CD4-positive, alpha-beta T cell treated with Interleukin-6 at 100 ng/mL for 8 hours (primary cell): ENCODE measurements around the gene SLC34A3.
A peak's percentile ranks its signal among the peaks of the same experiment; 100 is the strongest.

Experiments used
- DNase-seq: peaks from one replicate; pipeline ENCODE4 v3.0.0-alpha.2; 2020; ENCODE audit warnings: mixed read lengths, low spot score

Gene SLC34A3

GRCh38 chr9:137230705-137231371, at the start of gene SLC34A3:
Gene SLC34A3, plus strand, starts transcription at chr9:137230901. Its CDS starts 802 bp downstream, at chr9:137231703.
- DNase-seq: no peak

GRCh38 chr9:137181680-137182079, 49.0 kb upstream of the SLC34A3 start:
- no peak for DNase-seq

DNA sequence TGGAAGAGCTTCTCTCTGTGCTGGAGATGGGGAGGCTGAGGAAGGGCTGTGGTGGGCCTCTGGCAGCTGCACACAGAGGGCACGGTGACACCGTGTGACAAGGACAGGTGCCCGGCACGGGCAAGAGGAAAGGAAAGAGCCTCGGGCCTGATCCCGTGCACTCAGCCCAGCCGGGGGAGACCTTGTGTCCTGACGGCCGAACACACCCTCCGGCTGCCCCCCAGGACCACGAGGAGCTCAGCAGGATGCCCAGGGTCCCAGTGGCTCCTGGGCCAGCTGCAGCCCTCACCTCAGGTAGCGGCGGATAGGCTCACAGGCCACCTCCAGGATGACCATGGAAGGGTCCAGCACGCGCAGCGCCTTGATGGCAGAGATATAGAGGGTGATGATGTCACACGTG, 47.9 kb upstream of the SLC34A3 start:
- DNase-seq: no peak

- no peak for DNase-seq
These were observed 46.6 kb upstream of the SLC34A3 start for GRCh38 chr9:137183980-137184595.

DNA sequence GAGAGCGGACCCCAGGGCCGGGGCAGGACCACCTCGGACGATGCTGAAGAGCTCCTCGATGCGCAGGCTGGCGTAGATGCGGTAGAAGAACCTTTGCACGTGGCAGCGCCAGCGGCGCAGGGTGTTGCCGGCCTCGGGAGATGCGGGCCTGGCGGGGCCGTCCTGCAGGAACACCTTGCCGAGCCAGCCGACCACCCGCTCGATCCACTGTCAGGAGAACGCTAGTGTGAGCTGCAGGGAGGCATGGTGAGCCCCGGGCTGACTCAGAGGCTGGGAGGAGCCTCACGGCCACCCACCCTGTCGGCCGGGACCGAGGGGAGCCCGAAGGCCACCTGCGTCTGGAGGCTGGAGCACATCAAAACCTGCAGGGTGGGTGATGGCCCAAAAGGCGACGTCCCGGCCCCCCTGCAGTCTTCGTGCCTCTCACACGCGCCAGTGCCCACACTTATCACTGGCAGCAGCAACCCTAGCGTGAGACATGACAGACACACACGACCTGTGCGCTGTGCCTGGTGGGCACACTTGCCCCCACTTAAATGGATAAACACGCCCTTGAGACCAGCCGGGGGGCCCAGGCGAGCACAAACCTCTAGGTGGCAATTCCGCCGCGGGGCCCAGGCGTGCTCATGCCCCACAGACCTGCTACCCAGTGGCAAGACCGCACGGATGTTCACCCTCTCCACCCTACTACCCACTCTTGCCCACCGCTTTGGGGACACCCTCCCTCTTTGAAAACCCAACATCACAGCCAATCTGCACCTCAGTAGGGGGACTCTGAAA, 45.6 kb upstream of the SLC34A3 start:
- DNase-seq: no peak

DNA sequence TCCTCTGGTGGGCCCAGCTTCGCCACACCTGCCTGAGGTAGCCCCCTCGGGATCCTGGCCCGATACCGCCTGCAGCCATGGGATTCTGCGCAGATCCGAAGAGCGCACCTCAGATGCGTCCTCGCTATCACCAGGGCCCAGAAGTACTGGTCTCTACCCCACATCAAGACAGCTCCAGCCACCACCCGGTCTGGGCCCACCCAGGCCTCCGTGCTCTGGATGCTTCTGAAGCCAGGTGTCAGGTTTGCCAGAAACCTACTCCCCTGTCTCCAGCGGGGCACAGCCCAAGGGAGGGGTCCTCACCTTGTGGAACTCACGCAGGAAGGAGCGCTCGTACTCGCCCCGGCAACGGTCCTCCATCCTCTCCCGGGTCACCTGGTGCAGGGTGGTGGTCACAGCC, 44.8 kb upstream of the SLC34A3 start:
- DNase-seq: no peak

DNA sequence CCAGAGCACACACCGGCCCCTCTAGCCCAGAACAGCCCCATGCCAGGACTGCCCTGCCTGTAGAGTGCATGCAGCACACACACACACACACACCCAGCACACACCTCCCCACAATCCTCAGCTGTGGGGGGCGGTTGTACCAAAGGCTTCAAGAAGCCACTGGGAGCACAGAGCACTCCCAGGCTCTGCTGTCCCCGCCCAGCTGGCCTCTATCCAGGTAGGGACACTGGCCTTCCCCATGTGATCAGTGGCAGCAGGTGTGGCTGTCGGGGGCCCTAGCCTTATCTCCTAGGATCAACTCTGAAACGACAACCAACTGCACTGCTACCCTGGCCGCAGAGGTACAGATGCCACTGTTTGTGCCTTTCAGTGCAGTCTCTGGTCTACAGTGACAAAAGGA, 44.3 kb upstream of the SLC34A3 start:
- no peak for DNase-seq

DNA sequence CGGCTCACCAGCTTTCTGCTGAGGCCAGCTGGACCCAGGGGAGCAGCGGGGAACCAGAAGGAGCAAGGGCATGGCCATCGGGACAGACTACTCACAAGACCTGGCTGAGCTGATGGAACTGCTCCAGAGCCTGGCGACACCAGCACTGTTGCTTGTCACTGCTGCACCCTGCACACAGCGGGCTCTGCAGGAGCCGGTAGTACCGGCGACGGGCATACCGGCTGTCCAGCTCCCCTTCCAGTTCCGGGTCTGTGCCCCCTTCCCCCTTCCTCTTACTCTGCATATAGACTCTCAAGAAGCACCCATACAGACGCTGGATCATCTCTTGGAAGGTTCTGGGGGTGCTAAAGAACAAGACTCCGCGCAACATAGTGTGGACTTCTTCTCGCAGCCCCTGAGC, 43.3 kb upstream of the SLC34A3 start:
- DNase-seq: no peak

- DNase-seq: no peak
These were observed 42.6 kb upstream of the SLC34A3 start for GRCh38 chr9:137188086-137188489.

GRCh38 chr9:137188490-137189296, 42.0 kb upstream of the SLC34A3 start, which contains the start of the genes ANAPC2 and SSNA1:
Gene ANAPC2, minus strand, starts transcription at chr9:137188560. Its CDS starts 28 bp downstream, at chr9:137188532.
Gene SSNA1, plus strand, starts transcription at chr9:137188676. Its CDS starts 51 bp downstream, at chr9:137188727.
- peak; percentile 88 for DNase-seq

DNA sequence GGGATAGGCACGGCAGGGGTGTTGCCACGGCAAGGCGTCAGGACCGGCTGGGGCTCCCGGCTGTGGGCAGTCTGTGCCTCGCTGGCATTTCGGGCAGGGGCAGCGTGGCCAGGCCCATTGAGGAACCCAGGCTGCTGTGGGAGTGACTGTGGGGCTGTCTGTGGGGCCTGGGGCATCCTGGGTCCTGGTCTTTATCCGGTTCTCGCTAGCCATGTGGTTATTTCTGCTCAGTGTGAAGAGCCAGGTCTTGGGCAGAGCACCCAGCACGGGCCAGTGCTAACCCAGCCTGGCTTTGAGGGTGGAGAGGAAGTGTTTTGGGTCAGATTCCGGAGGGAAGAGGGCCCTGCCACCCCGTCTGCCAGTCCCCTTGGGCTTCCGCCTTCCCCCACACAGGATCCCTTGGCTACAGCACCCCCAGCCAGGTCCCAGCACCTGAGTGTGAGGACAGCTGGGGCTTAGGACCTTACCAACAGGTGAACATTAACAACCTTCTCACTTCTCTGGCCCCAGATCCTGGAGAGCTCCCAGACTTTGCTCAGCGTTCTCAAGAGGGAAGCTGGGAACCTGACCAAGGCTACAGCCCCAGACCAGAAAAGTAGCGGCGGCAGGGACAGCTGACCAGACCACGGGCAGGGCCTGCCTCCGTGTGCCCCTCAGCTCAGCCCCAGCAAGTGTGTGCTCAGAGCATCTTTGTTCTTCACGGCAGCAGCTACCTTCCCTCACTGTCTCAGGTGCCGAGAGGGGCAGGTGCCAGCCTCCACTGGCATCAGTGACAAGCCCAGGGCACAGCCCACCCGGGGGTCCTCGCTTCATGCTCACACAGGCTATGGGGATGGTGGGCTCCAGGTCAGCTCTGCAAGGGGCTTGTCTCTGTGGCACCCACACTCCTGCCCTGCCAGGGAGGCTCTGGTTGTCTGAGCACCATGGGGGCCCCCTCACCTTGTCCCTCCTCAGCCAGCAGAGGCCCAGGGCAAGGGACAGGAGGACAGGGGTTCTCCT, 41.1 kb upstream of the SLC34A3 start:
- DNase-seq: no peak

- no peak for DNase-seq
These were observed 40.3 kb upstream of the SLC34A3 start for GRCh38 chr9:137190315-137190856.

DNA sequence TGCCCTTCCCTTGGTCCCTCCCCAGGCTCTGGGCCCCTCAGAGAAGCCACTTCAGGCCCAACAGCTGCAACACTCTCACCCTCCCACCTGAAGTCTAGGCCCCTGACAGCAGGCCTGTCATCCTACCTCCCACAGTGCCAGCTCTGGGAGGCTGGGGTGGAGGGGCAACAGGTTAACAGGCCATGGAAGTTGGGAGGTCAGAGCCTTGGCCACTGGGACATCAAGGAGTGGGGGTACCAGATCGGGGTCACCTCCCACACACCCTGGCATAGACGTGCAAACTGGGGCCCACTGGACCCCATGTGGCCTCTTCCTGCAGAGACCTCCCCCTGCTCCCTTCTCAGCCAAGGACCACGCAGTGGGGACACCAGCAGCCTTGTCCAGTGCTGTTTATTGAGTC, 39.5 kb upstream of the SLC34A3 start:
- no peak for DNase-seq

DNA sequence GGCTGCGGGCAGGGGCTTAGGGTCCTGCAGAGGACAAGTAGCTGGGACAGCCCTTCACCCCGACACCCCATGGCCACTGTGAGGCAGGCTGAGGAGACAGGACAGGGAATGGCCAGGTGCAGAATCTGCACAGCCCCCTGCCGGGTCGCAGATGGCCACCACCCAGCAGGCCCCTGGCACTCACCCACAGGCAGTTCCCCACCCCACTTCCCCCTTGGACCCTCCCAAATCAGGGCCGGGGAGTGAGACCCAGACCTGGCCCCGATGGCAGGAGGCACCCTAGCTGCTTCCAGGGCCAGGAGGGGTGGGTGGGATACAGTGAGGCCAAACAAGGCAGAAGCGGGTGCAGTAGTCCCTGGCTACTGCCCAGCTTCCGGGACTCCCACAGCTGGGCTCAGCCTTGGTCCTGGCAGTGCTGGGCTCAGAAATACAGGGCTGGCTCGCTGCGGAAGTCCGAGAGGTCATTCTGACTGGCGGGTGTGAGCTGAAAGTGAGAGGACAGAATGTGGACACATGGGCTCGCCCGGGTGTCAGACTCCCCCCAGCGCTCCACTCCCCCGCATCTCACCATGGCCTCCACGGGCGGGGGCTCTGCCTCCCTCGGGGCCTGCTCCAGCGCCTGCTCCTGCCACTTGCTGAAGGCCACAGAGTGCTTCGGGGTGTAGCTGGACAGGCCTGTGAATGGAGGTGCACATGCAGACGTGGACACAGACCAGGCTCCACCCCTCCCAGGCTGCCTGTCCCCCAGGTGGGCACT, 38.8 kb upstream of the SLC34A3 start:
- no peak for DNase-seq

DNA sequence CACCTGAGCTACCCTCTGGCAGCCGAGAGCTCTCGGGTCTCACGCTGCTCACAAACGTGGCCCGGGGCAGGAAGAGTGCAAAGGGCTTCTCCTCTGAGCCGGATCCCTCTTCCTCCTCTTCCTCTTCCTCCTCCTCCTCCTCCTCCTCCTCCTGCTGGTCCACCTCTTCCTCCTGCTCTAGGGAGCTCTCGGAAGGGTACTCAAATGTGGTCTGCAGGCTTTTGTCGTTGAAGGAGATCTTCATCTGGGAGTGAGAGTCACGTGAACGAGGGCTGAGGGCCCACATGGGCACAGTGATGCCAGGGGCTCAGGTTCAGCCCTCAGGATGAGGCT, 38.3 kb upstream of the SLC34A3 start:
- DNase-seq: no peak

DNA sequence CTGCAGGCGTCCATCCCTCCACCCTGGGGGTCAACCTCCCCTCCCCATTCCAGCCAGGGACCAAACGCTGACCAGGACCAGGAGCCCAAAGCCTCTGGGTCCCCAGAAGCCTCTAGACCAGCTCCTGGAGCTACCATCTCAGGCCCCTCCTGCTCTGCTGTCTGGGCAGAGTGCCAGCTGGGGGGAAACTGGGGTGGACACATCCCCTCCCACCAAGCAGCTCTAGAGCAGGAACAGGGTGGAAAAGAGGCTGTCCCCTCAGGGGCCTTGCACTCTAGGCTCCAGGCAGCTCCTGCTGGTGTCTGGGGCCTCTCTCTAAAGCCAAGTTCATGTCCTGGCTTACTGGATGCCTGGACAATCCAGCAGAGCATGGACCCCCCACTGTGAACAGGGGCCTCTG, 37.8 kb upstream of the SLC34A3 start:
- DNase-seq: no peak

DNA sequence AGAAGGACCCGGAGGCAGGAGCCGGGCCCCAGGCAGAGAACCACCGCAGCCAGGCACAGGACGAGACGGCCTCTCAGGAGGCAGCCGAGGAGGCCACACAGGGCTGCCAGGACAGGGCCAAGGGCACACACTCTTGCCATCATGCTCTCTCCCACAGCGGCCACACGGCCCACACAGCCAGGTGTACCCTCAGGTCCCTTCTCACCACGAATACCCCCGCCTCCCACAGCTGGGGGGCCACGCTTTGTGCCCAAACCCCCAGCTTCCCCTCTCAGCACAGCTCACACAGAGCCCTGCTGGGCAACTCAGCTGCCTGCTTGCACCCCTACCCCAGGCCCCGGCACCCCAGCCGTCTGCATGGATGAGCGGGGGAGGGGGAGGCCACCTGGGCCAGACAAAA, 36.9 kb upstream of the SLC34A3 start:
- DNase-seq: no peak

- DNase-seq: no peak
These were observed 36.3 kb upstream of the SLC34A3 start for GRCh38 chr9:137194388-137194787.

- DNase-seq: no peak
These were observed 35.8 kb upstream of the SLC34A3 start for GRCh38 chr9:137194909-137195308.
